Measurements from ENCODE around the gene AFG3L2. TPM values are rescaled to one million over a fixed set of nuclear protein-coding genes. Genes with fewer than 3 reads are reported as not detected.

The AFG3L2 gene
- total RNA-seq, 1 donor from 2014 or later, result 51.7 TPM

GRCh38 chr18:12291690-12292089 is 85.3 kb downstream of the AFG3L2 start:
- Histone ChIP-seq H3K4me1 (peaks cover 14% of the 10 kb centered on the region), H2AFZ (replicated peaks) (no peak overlapping the region), H3K9ac (no peak overlapping the region), H3K4me2 (no peak overlapping the region), H3K27me3 (peaks cover 36% of the 10 kb centered on the region), H3K4me3 (no peak overlapping the region), H3F3A (ENCODE audit: low read depth) (peaks cover 10% of the 10 kb centered on the region), H4K20me1 (ENCODE audit: low read depth) (no peaks in the 10 kb centered on the region), H3K79me2 (ENCODE audit: low read depth) (no peaks in the 10 kb centered on the region), H3K9me3 (ENCODE audit: low read depth) (no peaks in the 10 kb centered on the region), H3K27ac (no peak overlapping the region), H3K36me3 (no peaks in the 10 kb centered on the region)
- peaks cover 28% of the 10 kb centered on the region for H3K27me3 Mint-ChIP-seq (ENCODE audit: insufficient read depth, low read depth)
- no peak for DNase-seq (ENCODE audit: low spot score)
- H3K27ac Mint-ChIP-seq, result peak overlapping the region; percentile 2
- no peaks in the 10 kb centered on the region for H3K36me3 Mint-ChIP-seq
- H3K4me1 Mint-ChIP-seq, result peaks cover 22% of the 10 kb centered on the region
- TF ChIP-seq CTCF (IDR thresholded peaks at IDR 0.05) (no peak), EZH2phosphoT487 (IDR thresholded peaks at IDR 0.05) (no peak)
- H3K9me3 Mint-ChIP-seq, result no peaks in the 10 kb centered on the region
- no peak overlapping the region for H3K4me3 Mint-ChIP-seq

- Histone ChIP-seq H3K27me3 (peaks cover 41% of the 10 kb centered on the region), H3K4me2 (no peak overlapping the region), H3K79me2 (ENCODE audit: low read depth) (no peaks in the 10 kb centered on the region), H3K36me3 (no peaks in the 10 kb centered on the region), H3K27ac (no peak overlapping the region), H3K9ac (no peak overlapping the region), H3K9me3 (ENCODE audit: low read depth) (no peaks in the 10 kb centered on the region), H3K4me1 (peaks cover 14% of the 10 kb centered on the region), H3F3A (ENCODE audit: low read depth) (peaks cover 10% of the 10 kb centered on the region), H3K4me3 (no peak overlapping the region), H4K20me1 (ENCODE audit: low read depth) (no peaks in the 10 kb centered on the region), H2AFZ (replicated peaks) (no peak overlapping the region)
- no peaks in the 10 kb centered on the region for H3K36me3 Mint-ChIP-seq
- peaks cover 33% of the 10 kb centered on the region for H3K27me3 Mint-ChIP-seq (ENCODE audit: insufficient read depth, low read depth)
- H3K9me3 Mint-ChIP-seq, result no peaks in the 10 kb centered on the region
- no peak overlapping the region for H3K4me3 Mint-ChIP-seq
- H3K27ac Mint-ChIP-seq, result no peak overlapping the region
- no peak for DNase-seq (ENCODE audit: low spot score)
- peaks cover 22% of the 10 kb centered on the region for H3K4me1 Mint-ChIP-seq
- TF ChIP-seq CTCF (IDR thresholded peaks at IDR 0.05) (no peak), EZH2 (IDR thresholded peaks at IDR 0.05) (no peak), EZH2phosphoT487 (IDR thresholded peaks at IDR 0.05) (no peak)
Observed at GRCh38 chr18:12291161-12291560, 85.9 kb downstream of the AFG3L2 start.

GRCh38 chr18:12290086-12290485 is 86.9 kb downstream of the AFG3L2 start:
- no peaks in the 10 kb centered on the region for H3K36me3 ChIP-seq
- no peaks in the 10 kb centered on the region for H3K79me2 ChIP-seq (ENCODE audit: low read depth)
- Mint-ChIP-seq H3K36me3 (no peaks in the 10 kb centered on the region), H3K27ac (no peak overlapping the region), H3K27me3 (ENCODE audit: insufficient read depth, low read depth) (peaks cover 37% of the 10 kb centered on the region), H3K9me3 (no peaks in the 10 kb centered on the region), H3K4me3 (no peak overlapping the region), H3K4me1 (peaks cover 22% of the 10 kb centered on the region)
- peaks cover 14% of the 10 kb centered on the region for H3K4me1 ChIP-seq
- no peak overlapping the region for H2AFZ ChIP-seq (replicated peaks)
- no peaks in the 10 kb centered on the region for H4K20me1 ChIP-seq (ENCODE audit: low read depth)
- H3K9me3 ChIP-seq (ENCODE audit: low read depth), result no peaks in the 10 kb centered on the region
- no peak for DNase-seq (ENCODE audit: low spot score)
- peaks cover 10% of the 10 kb centered on the region for H3F3A ChIP-seq (ENCODE audit: low read depth)
- H3K4me2 ChIP-seq, result no peak overlapping the region
- no peak overlapping the region for H3K9ac ChIP-seq
- peaks cover 51% of the 10 kb centered on the region for H3K27me3 ChIP-seq
- H3K4me3 ChIP-seq, result no peak overlapping the region
- no peak overlapping the region for H3K27ac ChIP-seq
- no peak for TF ChIP-seq CTCF (IDR thresholded peaks at IDR 0.05)
- no peak for TF ChIP-seq EZH2 (IDR thresholded peaks at IDR 0.05)
- TF ChIP-seq EZH2phosphoT487 (IDR thresholded peaks at IDR 0.05), result no peak

All from neural progenitor cell (in vitro differentiated cells).